Mesodermal cell (in vitro differentiated cells): ENCODE data around the gene NAA80.
A peak's percentile ranks its signal among the peaks of the same experiment; 100 is the strongest.

Experiments used
- H3K27ac ChIP-seq: 2 replicates; pipeline ENCODE4 v1.7.0; 2013; ENCODE audit warnings: mild to moderate bottlenecking, low read depth, low read length, moderate library complexity; ENCODE audit not compliant: severe bottlenecking
- H3K36me3 ChIP-seq: 2 replicates; pipeline ENCODE4 v1.7.1; 2013; ENCODE audit warnings: mild to moderate bottlenecking, low read length, moderate library complexity; ENCODE audit not compliant: control insufficient read depth, insufficient read depth
- H3K4me1 ChIP-seq: one replicate; pipeline ENCODE4 v1.7.1; 2013; ENCODE audit warnings: mild to moderate bottlenecking, low read length; ENCODE audit not compliant: insufficient read depth, control insufficient read depth, poor library complexity, severe bottlenecking
- H3K4me3 ChIP-seq: 2 replicates; pipeline ENCODE4 v1.7.0; 2013; ENCODE audit warnings: low read length, control low read depth, mild to moderate bottlenecking; ENCODE audit not compliant: insufficient read depth, poor library complexity, severe bottlenecking; ENCODE audit errors: extremely low read depth
- H3K9me3 ChIP-seq: 2 replicates; pipeline ENCODE4 v1.7.1; 2013; ENCODE audit warnings: mild to moderate bottlenecking, low read length, moderate library complexity; ENCODE audit not compliant: control insufficient read depth
- WGBS, 2 experiments: methylation state at CpG; one replicate each; pipeline ENCODE4 v1.1.5; 2013; ENCODE audit warnings: missing lambda C conversion rate in 2 of 2; ENCODE audit not compliant: insufficient coverage in 2 of 2; 5-methylcytosine and 5-hydroxymethylcytosine counted together

Gene NAA80

GRCh38 chr3:50260027-50260941 lies 38.9 kb downstream of the NAA80 start:
- WGBS, 2 experiments, result 4% methylated on average over 45 to 59 of the region's 70 CpGs
- Histone ChIP-seq H3K4me1 (peaks cover 64% of the 10 kb centered on the region), H3K9me3 (no peaks in the 10 kb centered on the region), H3K36me3 (peaks cover 41% of the 10 kb centered on the region), H3K27ac (peak overlapping the region; percentile 99), H3K4me3 (peak overlapping the region; percentile 25)

DNA sequence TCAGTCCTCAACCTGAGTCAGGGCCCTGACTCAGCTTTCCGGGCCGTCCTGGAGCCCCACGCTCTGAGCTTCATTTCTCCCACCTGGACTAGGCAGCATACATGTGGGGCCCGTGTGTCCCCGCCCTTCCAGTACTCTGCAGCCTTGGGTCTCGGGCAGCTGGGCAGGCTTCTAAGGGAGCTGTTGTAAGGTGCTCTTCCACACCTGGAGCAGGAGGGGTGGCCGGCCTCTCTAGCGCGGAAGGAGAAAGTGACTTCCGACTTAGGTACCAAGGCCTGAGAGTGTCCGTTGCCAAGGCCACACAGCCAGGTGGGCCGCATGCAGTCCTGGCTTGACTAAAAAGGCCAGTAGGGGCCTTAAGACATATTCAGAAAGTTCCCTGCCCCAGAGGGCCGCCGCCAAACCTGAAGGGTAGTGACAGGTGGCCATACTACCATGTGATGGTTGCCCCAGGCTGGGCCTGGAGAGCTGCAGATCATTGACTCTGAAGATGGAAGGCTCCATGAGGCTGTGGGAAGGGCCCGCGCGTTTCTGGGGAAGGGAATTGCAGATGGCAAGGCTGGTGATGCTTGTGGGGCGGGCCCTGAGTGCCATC lies 39.7 kb downstream of the NAA80 start:
- Histone ChIP-seq H3K27ac (peak overlapping the region; percentile 99), H3K4me1 (peaks cover 70% of the 10 kb centered on the region), H3K4me3 (no peak overlapping the region), H3K36me3 (peaks cover 48% of the 10 kb centered on the region), H3K9me3 (no peaks in the 10 kb centered on the region)
- 68 to 72% methylated on average over 14 to 17 of the region's 18 CpGs for WGBS, 2 experiments

- Histone ChIP-seq H3K9me3 (no peaks in the 10 kb centered on the region), H3K4me1 (peaks cover 71% of the 10 kb centered on the region), H3K27ac (peak overlapping the region; percentile 99), H3K4me3 (no peak overlapping the region), H3K36me3 (peaks cover 54% of the 10 kb centered on the region)
- 90 to 92% methylated on average over 13 to 15 of the region's 16 CpGs for WGBS, 2 experiments
Measured at GRCh38 chr3:50258979-50259378, 40.2 kb downstream of the NAA80 start.

DNA sequence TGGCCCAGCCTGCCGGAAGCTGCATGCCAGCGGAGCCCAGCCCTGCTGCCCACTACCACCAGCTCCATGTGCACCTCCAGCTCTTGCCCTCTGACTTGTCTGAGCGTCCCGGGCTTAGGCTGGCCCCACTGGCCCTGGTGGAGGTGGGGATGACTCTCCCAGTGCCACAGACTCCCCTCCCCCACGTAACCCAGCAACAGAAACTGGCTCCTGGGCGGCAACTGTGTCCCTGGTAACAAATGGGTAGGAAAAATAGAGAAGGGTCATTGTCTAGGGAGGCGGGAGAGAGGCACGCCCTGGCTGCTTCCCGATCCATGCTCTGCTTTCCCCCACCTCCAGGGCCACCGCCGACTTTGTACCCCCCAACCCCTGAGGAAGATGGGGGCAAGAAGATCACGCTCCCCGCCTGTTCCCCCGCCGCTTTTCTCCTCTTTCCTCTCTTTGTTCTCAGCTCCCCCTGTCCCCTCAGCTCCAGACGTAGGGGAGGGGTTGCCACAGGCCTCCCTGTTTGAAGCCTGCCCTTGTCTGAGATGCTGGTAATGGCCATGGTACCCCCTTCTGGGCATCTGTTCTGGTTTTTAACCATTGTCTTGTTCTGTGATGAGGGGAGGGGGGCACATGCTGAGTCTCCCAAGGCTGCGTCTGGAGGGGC lies 41.0 kb downstream of the NAA80 start:
- 67 to 75% methylated on average over 5 to 7 of the region's 17 CpGs for WGBS, 2 experiments
- Histone ChIP-seq H3K27ac (peak overlapping the region; percentile 81), H3K4me1 (peaks cover 71% of the 10 kb centered on the region), H3K9me3 (no peaks in the 10 kb centered on the region), H3K4me3 (no peak overlapping the region), H3K36me3 (peaks cover 58% of the 10 kb centered on the region)

- 90 to 92% methylated on average over 16 to 19 of the region's 20 CpGs for WGBS, 2 experiments
- Histone ChIP-seq H3K36me3 (peaks cover 64% of the 10 kb centered on the region), H3K27ac (peak overlapping the region; percentile 81)
Measured at GRCh38 chr3:50256978-50257890, 42.0 kb downstream of the NAA80 start.

DNA sequence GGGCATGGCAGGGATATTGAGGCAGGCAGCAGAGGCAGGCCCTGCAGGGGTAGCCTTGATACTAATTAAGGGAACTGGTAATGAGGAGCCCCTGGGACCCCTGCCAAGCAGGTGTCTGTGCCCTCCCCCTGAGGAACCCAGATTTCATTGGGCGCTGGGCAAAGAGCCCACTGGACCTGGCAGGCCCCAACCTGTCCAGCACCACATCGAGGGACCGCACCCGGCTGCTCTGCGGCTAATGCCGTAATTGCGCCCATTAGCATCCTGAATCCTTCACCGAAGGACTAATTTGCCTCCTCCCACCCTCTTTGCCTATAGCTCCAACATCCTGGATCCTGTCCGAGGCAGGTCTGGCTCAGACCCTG lies 44.0 kb downstream of the NAA80 start:
- Histone ChIP-seq H3K4me1 (peaks cover 68% of the 10 kb centered on the region), H3K36me3 (peaks cover 83% of the 10 kb centered on the region), H3K27ac (peak overlapping the region; percentile 69), H3K9me3 (no peaks in the 10 kb centered on the region), H3K4me3 (no peak overlapping the region)
- WGBS, 2 experiments, result 95 to 99% methylated on average over 9 of the region's 9 CpGs

More at GRCh38 chr3:50256978-50257890, 42.0 kb downstream of the NAA80 start:
- H3K9me3 ChIP-seq, result no peaks in the 10 kb centered on the region
- H3K4me1 ChIP-seq, result peaks cover 71% of the 10 kb centered on the region
- no peak overlapping the region for H3K4me3 ChIP-seq

DNA sequence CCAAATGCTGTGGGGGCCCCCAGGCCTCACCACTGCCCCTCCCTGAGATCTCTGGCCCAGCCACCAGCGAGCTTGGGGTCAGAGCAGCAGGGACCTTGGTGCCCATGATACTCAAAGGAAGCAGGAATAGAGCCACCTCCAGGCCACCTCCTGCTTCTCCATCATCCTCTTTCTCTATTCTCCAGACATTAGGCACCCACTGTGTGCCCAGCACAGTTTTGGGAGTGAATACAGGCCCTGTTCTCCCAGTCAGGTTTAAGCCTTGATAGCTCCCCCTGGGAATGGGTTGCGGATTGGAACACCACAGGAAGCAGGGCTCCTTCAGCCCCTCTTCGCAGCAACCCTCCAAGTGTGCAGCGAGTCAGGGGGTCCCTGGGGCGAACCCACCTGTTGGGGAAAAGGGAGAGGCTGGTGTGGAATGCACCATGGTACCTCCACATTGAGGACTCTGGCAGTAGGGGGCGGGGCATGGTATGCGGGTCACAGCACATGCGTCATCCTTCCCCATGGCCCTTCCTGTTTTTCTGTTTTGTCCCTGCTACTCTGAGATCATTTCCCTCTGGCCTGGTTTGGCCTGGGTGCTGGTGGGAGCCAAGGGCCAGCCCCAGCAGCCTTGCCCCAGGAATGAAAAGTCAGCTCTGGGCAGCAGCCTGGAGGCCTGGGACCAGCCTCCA lies 44.5 kb downstream of the NAA80 start:
- Histone ChIP-seq H3K4me3 (no peak overlapping the region), H3K4me1 (peaks cover 65% of the 10 kb centered on the region), H3K36me3 (peaks cover 89% of the 10 kb centered on the region), H3K9me3 (no peaks in the 10 kb centered on the region), H3K27ac (peak overlapping the region; percentile 69)
- 93 to 96% methylated on average over 8 of the region's 8 CpGs for WGBS, 2 experiments

DNA sequence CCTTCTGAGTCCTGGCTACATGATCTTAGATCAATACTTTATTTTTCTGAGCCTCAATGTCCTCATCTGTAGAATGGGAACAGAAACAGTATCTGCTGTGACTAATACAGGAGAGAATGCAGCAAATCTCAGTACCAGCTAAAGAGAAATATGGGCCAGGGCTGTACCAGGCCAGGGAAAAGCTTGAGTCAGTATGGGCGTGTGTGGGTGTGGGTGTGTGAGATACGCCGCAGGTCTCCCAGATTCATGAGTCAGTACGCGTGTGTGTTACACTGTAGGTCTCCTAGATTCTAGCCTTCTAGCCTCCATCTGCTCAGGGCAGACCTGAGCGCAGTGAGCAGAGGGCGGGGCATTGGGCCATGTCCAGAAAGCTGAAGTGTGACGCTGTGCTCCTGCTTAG lies 48.0 kb downstream of the NAA80 start:
- Histone ChIP-seq H3K36me3 (peaks cover 78% of the 10 kb centered on the region), H3K4me3 (no peak overlapping the region), H3K9me3 (no peaks in the 10 kb centered on the region), H3K4me1 (peaks cover 73% of the 10 kb centered on the region), H3K27ac (no peak overlapping the region)
- WGBS, 2 experiments, result 91 to 96% methylated on average over 6 to 7 of the region's 8 CpGs

GRCh38 chr3:50250514-50250913 lies 48.7 kb downstream of the NAA80 start:
- Histone ChIP-seq H3K4me3 (no peak overlapping the region), H3K36me3 (peaks cover 76% of the 10 kb centered on the region), H3K9me3 (no peaks in the 10 kb centered on the region), H3K4me1 (peaks cover 78% of the 10 kb centered on the region), H3K27ac (no peak overlapping the region)
- WGBS, 2 experiments, result 100% methylated on average over 2 to 3 of the region's 4 CpGs
